Mucosa of descending colon (tissue), 3 donors: ENCODE measurements around the gene LZTS2. TPM values are rescaled to one million over a fixed set of nuclear protein-coding genes. Genes with fewer than 3 reads are reported as not detected.
A peak's percentile ranks its signal among the peaks of the same experiment; 100 is the strongest.

Experiments
- ATAC-seq: fragments of 200-7000 bp; cut with Tn5 transposase; one replicate; pipeline ENCODE4 v1.9.1; 2020; ENCODE audit warnings: mild to moderate bottlenecking, moderate library complexity
- DNase-seq, 3 donors: peaks; one replicate each; pipeline ENCODE4 v3.0.0-alpha.2; 2020
- H3K36me3 ChIP-seq: fragments of 200-600 bp; one replicate; pipeline ENCODE4 v1.8.0; 2021; ENCODE audit warnings: low read depth, mild to moderate bottlenecking
- H3K4me1 ChIP-seq: fragments of 200-600 bp; one replicate; pipeline ENCODE4 v1.8.0; 2021; ENCODE audit warnings: low read depth, mild to moderate bottlenecking
- H3K4me3 ChIP-seq: fragments of 200-600 bp; one replicate; pipeline ENCODE4 v1.8.0; 2021; ENCODE audit warnings: mild to moderate bottlenecking
- H3K9me3 ChIP-seq: fragments of 200-600 bp; one replicate; pipeline ENCODE4 v1.8.0; 2021; ENCODE audit warnings: mild to moderate bottlenecking
- intact Hi-C, 2 donors: fragments of 100-400 bp; cut with DNase I in 1 of 2; cut with micrococcal nuclease in 1 of 2; formaldehyde crosslinking; loops; one replicate each; pipeline versions ENCODE4 v1.11.0 to v1.11.1; 2022; cut with DNase I, micrococcal nuclease
- total RNA-seq, 3 donors: library from RNA; stranded (reverse); fragmentation: NEBNext Ultra II Directional in 2 of 3; extraction: Animal tissue kit (Norgen Biotek cat#: 25700) in 2 of 3; gene quantifications; one replicate each; pipeline versions ENCODE4 v1.2.1 to v1.2.4, GENCODE V29; 2021 to 2023
- TF ChIP-seq, protein P1 (sequence below): fragments of 200-600 bp; IDR thresholded peaks from one replicate; pipeline ENCODE4 v1.8.0; 2022; ENCODE audit warnings: antibody characterized with exemption, mild to moderate bottlenecking
- donor health status: DM: no; HTN: no; CAD: no; lungs with moderate emphysema.
- donor health status: DM: no; HTN: no; CAD: no.
- donor health status: DM: no; HTN: yes; CAD: no.

LZTS2 gene
- total RNA-seq, 3 donors from 2014 or later: 26.0 to 82.1 (median 31.5) TPM

DNA sequence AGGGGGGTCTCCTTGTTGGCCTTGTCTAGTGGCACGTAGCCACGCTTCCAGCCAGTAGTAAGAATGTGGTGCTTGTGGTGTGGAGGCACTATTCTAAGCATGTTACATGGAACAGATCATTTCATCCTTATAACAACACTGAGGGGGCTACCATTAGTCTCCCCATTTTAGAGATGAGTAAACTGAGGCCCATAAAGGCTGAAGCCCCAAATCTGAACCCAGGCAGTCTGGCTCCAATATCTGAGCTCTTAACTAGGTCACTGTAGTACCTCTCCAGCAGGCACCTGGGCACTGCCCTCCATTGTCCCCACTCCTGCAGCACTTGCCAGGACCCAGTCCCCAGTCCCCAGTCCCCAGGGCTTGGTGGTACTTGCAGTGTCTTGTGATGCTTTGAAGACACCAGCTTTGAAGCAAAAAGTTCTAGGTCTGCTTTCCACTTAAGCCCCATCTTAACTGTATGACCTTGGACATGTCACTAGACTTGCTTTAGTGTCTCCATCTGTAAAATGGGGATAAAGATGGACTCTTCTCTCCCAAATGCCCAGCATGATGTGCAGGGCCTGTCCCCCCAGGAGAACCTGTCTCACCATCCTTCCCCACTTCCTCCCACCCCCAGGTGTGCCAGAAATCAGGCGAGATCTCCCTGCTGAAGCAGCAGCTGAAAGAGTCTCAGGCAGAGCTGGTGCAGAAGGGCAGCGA, 6.4 kb downstream of the LZTS2 start:
- intact Hi-C loops: no loop called here
- Histone ChIP-seq H3K4me1 (peaks cover 5% of the 10 kb centered on the region), H3K4me3 (no peak overlapping the region), H3K9me3 (no peaks in the 10 kb centered on the region), H3K36me3 (peaks cover 4% of the 10 kb centered on the region)
- ATAC-seq (no peak), DNase-seq (no peak)
- TF ChIP-seq, protein P1, sequence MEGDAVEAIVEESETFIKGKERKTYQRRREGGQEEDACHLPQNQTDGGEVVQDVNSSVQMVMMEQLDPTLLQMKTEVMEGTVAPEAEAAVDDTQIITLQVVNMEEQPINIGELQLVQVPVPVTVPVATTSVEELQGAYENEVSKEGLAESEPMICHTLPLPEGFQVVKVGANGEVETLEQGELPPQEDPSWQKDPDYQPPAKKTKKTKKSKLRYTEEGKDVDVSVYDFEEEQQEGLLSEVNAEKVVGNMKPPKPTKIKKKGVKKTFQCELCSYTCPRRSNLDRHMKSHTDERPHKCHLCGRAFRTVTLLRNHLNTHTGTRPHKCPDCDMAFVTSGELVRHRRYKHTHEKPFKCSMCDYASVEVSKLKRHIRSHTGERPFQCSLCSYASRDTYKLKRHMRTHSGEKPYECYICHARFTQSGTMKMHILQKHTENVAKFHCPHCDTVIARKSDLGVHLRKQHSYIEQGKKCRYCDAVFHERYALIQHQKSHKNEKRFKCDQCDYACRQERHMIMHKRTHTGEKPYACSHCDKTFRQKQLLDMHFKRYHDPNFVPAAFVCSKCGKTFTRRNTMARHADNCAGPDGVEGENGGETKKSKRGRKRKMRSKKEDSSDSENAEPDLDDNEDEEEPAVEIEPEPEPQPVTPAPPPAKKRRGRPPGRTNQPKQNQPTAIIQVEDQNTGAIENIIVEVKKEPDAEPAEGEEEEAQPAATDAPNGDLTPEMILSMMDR: no peak

DNA sequence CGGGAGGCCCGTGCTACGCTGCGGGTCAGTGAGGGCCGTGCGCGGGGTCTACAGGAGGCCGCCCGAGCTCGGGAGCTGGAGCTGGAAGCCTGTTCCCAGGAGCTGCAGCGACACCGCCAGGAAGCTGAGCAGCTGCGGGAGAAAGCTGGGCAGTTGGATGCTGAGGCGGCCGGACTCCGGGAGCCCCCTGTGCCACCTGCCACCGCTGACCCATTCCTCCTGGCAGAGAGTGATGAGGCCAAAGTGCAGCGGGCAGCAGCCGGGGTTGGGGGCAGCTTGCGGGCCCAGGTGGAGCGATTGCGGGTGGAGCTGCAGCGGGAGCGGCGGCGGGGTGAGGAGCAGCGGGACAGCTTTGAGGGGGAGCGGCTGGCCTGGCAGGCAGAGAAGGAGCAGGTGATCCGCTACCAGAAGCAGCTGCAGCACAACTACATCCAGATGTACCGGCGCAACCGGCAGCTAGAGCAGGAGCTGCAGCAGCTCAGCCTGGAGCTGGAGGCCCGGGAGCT, 7.0 kb downstream of the LZTS2 start:
- Histone ChIP-seq H3K4me1 (peaks cover 4% of the 10 kb centered on the region), H3K9me3 (no peaks in the 10 kb centered on the region), H3K36me3 (peaks cover 4% of the 10 kb centered on the region), H3K4me3 (no peak overlapping the region)
- intact Hi-C loops: no loop called here
- DNase-seq (no peak), ATAC-seq (no peak)
- TF ChIP-seq, protein P1: no peak

DNA sequence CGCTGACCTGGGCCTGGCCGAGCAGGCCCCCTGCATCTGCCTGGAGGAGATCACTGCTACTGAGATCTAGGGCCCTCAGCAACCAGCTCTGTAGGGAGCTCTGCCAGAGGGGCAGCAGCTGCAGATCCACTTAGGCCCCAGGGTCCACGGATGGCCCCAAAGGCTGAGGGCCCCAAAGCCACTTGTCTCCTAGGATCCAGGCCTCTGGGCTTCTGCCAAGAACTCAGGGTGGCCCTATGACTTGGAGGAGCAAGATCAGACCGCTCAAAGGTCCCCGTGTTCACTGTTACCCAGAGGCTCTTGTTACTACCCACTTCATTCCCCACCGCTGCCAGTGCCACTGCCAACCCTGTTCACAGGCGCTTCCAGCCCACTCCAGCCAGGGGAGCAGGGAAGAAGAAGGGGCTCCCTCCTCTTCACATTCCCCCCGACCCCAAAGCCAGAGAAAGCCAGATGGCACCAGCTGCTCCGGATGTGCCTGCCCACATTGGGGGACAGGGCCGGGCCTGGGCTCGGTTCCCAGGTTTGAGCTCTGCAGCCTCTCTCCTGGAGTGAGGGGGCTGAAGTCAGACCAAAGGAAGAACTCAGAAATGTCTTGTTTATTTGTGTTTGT, 7.6 kb downstream of the LZTS2 start:
- TF ChIP-seq, protein P1: no peak
- H3K4me3 ChIP-seq: no peak overlapping the region
- no peak for DNase-seq
- peaks cover 4% of the 10 kb centered on the region for H3K36me3 ChIP-seq
- peak; percentile 10 for ATAC-seq
- intact Hi-C loops: no loop called here
- H3K9me3 ChIP-seq: no peaks in the 10 kb centered on the region
- no peaks in the 10 kb centered on the region for H3K4me1 ChIP-seq

DNA sequence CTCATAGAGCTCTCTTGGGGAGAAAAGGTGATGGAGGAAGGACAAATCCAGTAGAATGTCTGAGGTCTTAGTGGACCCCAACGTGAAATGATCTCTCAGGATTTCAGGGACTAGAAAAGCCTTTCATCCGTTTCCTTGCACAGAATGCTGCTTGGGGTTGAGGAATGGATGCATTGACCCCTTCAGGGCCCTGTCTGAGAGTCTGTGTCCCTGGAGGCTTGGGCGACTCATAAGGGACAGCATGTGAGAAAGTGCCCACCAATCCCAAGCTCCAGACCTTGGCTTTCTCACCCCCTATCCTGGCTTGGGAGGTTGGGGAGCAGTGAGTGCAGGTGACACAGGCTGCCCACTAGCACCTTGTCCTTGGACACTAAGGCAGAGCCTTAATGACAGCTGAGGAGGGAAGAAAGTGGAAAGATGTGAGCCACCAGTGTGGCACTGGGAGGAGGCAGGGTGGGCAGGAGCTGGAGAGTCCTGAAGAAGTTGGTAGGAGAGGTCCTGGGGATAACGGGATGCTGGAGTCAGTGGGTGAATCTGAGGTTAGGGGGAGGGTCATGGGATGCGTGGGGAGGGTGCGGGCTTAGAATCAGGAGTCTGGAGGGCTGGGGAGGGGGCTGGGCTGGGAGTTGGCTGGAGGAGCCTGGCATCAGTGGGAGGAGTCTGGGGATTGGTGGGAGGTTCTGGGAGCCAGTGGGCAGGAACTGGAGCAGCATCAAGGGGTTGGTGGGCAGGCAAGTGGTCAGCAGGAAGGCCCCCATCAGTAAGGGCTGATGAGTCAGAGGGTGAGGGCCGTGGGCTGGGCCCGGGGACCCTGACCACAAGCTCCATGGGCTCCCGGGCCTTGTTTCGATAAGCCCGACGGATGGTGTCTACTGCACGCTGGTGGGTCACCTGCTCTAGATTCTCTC, 8.6 kb downstream of the LZTS2 start:
- peaks cover 4% of the 10 kb centered on the region for H3K36me3 ChIP-seq
- intact Hi-C loops: no loop called here
- TF ChIP-seq, protein P1: no peak
- no peak overlapping the region for H3K4me3 ChIP-seq
- H3K4me1 ChIP-seq: peaks cover 4% of the 10 kb centered on the region
- no peaks in the 10 kb centered on the region for H3K9me3 ChIP-seq
- DNase-seq (no peak), ATAC-seq (no peak)

DNA sequence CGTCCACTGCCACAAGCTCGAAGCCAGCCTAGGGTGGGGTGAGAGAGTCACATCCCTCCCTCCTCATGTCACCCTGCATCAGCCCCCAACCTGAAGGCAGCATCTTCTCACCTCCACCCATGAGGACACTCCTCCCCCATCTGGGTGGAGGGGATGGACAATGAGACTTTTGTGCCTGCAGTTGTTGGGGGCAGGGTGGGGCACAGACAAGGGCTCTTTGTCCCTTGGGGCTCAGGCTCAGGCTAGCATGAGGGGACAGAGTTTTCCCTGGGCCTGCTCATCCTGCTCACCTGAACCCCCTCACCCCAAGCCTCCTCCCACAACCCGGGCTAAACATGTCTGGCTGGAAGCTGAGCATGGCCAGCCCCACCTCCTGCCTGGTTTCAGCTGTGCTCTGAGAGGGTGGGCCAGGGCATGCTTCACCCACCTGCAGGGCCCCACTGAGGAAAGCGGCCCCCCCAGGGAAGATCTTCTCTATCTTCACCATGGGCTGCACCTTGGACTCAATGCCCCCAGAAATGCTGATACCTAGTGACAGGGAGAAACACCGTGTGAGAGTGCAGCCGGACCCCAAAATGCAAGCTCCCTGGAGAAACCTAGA, 9.3 kb downstream of the LZTS2 start:
- DNase-seq (no peak), ATAC-seq (no peak)
- TF ChIP-seq, protein P1: no peak
- H3K9me3 ChIP-seq: no peaks in the 10 kb centered on the region
- intact Hi-C loops: no loop called here
- H3K36me3 ChIP-seq: peaks cover 4% of the 10 kb centered on the region
- H3K4me1 ChIP-seq: peaks cover 8% of the 10 kb centered on the region
- H3K4me3 ChIP-seq: no peak overlapping the region
